Epidermal melanocyte (primary cell): Measurements from ENCODE around the gene C1orf50.
"Not testable (repeated sequence)": the region's sequence is repeated elsewhere in the genome, so short reads cannot be mapped to it uniquely, and the experiment has no call there.

Source experiments
- DNase-seq: peaks from one replicate; pipeline ENCODE4 v3.0.0; 2011; ENCODE audit warnings: low spot score; ENCODE audit not compliant: insufficient read length

Gene C1orf50

GRCh38 chr1:42797979-42798378, 30.9 kb downstream of the C1orf50 start:
- no peak for DNase-seq

GRCh38 chr1:42801832-42802473, 34.9 kb downstream of the C1orf50 start:
- DNase-seq: no peak

- DNase-seq: no peak
Observed at GRCh38 chr1:42806171-42806570, 39.1 kb downstream of the C1orf50 start.

- DNase-seq: no peak
Observed at GRCh38 chr1:42806593-42806992, 39.5 kb downstream of the C1orf50 start.

GRCh38 chr1:42807056-42807668, 40.1 kb downstream of the C1orf50 start:
- DNase-seq: no peak

GRCh38 chr1:42814815-42815214, 47.8 kb downstream of the C1orf50 start:
- not testable (repeated sequence) for DNase-seq

GRCh38 chr1:42815941-42816584, 49.0 kb downstream of the C1orf50 start:
- no peak for DNase-seq

- DNase-seq: peak; percentile 52
Observed at GRCh38 chr1:42816585-42817439, 49.8 kb downstream of the C1orf50 start, which contains the start of the genes ERMAP and SVBP. TSS of gene ERMAP (plus strand) at chr1:42817122. CDS start at chr1:42830449, 13,327 bp downstream. TSS of gene SVBP (minus strand) at chr1:42817397. CDS start at chr1:42816544, 853 bp downstream.

- DNase-seq: peak; percentile 85
Observed at GRCh38 chr1:42817440-42817767, 50.4 kb downstream of the C1orf50 start.

- no peak for DNase-seq
Observed at GRCh38 chr1:42817976-42818375, 50.9 kb downstream of the C1orf50 start.

- no peak for DNase-seq
Observed at GRCh38 chr1:42820813-42821212, 53.8 kb downstream of the C1orf50 start.

- no peak for DNase-seq
Observed at GRCh38 chr1:42821690-42822089, 54.6 kb downstream of the C1orf50 start.

- DNase-seq: no peak
Observed at GRCh38 chr1:42822800-42823392, 55.8 kb downstream of the C1orf50 start.

- no peak for DNase-seq
Observed at GRCh38 chr1:42824481-42825035, 57.5 kb downstream of the C1orf50 start.

GRCh38 chr1:42825036-42825851, 58.2 kb downstream of the C1orf50 start:
- no peak for DNase-seq
